ENCODE measurements around the gene RBM14.

The RBM14 gene

DNA sequence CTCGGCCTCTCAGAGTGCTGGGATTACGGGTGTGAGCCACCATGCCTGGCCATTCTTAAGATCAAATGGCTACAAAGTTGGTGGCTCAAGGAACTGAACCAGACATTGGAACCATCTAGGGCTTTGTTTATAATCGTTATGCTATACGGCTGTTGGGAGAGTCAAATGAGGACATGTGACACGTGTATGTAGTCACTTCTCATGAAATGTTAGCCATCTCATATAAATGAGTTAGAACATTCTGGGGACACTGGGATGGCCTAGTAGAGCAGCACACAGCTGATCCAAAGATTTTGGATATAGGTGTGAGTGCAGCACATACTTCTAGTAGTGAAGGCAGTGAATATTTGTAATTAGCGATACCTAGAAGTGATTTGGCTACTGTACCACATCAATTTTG lies 15.5 kb downstream of the RBM14 start:
- Histone ChIP-seq H3K4me3 (ENCODE audit: low read length) (no peak overlapping the region), H3K4me2 (ENCODE audit: low read length) (no peak overlapping the region), H3K4me1 (ENCODE audit: control insufficient read depth, low read length) (peaks cover 5% of the 10 kb centered on the region; the same call in 1 of the 2 replicates), H4K20me1 (ENCODE audit: control insufficient read depth, insufficient read depth, low read depth, low read length) (peaks cover 12% of the 10 kb centered on the region), H3K27ac (ENCODE audit: low read depth, low read length) (no peak overlapping the region), H3K79me2 (ENCODE audit: control insufficient read depth, low read length) (peaks cover 100% of the 10 kb centered on the region), H3K27me3 (ENCODE audit: control insufficient read depth, low read length) (no peaks in the 10 kb centered on the region), H3K9me3 (ENCODE audit: control insufficient read depth, insufficient read depth, low read length) (no peaks in the 10 kb centered on the region), H3K36me3 (ENCODE audit: control insufficient read depth, low read length) (peaks cover 81% of the 10 kb centered on the region), H3F3A (ENCODE audit: control insufficient read depth, insufficient read depth) (peaks cover 66% of the 10 kb centered on the region), H3K9me2 (replicated peaks; ENCODE audit: control insufficient read depth, low read length) (no peaks in the 10 kb centered on the region)
- TF ChIP-seq, protein P1, sequence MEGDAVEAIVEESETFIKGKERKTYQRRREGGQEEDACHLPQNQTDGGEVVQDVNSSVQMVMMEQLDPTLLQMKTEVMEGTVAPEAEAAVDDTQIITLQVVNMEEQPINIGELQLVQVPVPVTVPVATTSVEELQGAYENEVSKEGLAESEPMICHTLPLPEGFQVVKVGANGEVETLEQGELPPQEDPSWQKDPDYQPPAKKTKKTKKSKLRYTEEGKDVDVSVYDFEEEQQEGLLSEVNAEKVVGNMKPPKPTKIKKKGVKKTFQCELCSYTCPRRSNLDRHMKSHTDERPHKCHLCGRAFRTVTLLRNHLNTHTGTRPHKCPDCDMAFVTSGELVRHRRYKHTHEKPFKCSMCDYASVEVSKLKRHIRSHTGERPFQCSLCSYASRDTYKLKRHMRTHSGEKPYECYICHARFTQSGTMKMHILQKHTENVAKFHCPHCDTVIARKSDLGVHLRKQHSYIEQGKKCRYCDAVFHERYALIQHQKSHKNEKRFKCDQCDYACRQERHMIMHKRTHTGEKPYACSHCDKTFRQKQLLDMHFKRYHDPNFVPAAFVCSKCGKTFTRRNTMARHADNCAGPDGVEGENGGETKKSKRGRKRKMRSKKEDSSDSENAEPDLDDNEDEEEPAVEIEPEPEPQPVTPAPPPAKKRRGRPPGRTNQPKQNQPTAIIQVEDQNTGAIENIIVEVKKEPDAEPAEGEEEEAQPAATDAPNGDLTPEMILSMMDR (IDR thresholded peaks at IDR 0.05; ENCODE audit: low read depth, low read length, poor library complexity, severe bottlenecking), result no peak

DNA sequence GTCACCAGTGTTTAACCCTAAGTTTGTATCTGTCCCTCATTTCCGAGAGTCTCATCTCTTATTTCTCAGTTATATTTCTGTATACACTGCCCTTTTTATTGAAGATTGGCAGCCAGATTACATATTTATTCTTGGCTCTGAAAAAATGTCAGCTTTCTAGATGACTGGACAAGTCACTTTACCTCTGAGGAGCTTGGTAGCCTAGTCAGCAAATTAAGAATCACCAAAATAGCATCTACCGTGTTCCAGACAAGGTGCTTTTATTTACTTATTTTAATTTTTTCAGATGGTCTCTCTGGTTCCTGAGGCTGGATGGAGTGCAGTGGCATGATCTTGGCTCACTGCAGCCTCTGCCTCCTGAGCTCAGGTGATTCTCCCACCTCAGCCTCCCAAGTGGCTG lies 16.5 kb downstream of the RBM14 start:
- Histone ChIP-seq H3K4me3 (ENCODE audit: low read length) (no peak overlapping the region), H3K36me3 (ENCODE audit: control insufficient read depth, low read length) (peaks cover 80% of the 10 kb centered on the region), H3K4me2 (ENCODE audit: low read length) (no peak overlapping the region), H3K9me3 (ENCODE audit: control insufficient read depth, insufficient read depth, low read length) (no peaks in the 10 kb centered on the region), H3K9me2 (replicated peaks; ENCODE audit: control insufficient read depth, low read length) (no peaks in the 10 kb centered on the region), H3F3A (ENCODE audit: control insufficient read depth, insufficient read depth) (peaks cover 76% of the 10 kb centered on the region), H4K20me1 (ENCODE audit: control insufficient read depth, insufficient read depth, low read depth, low read length) (peaks cover 5% of the 10 kb centered on the region; the same call in 1 of the 2 replicates), H3K27ac (ENCODE audit: low read depth, low read length) (no peak overlapping the region), H3K79me2 (ENCODE audit: control insufficient read depth, low read length) (peaks cover 100% of the 10 kb centered on the region), H3K27me3 (ENCODE audit: control insufficient read depth, low read length) (no peaks in the 10 kb centered on the region), H3K4me1 (ENCODE audit: control insufficient read depth, low read length) (peaks cover 14% of the 10 kb centered on the region)
- no peak for TF ChIP-seq EZH2phosphoT487 (IDR thresholded peaks at IDR 0.05; ENCODE audit: borderline replicate concordance, low read length)

DNA sequence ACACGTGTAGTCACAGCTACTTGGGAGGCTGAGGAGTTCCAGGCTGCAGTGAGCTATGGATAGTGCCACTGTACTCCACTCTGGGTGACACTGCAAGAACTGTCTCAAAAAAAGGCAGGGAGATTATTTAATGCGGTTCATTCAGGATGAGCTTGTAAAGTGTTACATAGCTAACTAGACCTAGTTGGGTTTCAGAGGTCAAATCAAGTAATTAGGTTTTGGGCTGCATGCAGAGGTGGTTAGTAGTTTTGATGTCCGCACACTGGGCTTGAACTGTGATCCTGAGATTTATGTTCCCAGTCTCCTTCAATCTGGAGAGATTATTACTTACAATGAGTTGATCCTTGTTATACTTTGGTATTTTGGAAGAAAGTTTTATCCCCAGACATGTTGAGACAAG lies 20.0 kb downstream of the RBM14 start:
- Histone ChIP-seq H3K36me3 (ENCODE audit: control insufficient read depth, low read length) (peaks cover 78% of the 10 kb centered on the region), H3K4me3 (ENCODE audit: low read length) (no peak overlapping the region), H3F3A (ENCODE audit: control insufficient read depth, insufficient read depth) (peaks cover 55% of the 10 kb centered on the region), H3K4me2 (ENCODE audit: low read length) (no peak overlapping the region), H3K9me3 (ENCODE audit: control insufficient read depth, insufficient read depth, low read length) (no peaks in the 10 kb centered on the region), H3K4me1 (ENCODE audit: control insufficient read depth, low read length) (peaks cover 39% of the 10 kb centered on the region), H3K9me2 (replicated peaks; ENCODE audit: control insufficient read depth, low read length) (no peaks in the 10 kb centered on the region), H3K79me2 (ENCODE audit: control insufficient read depth, low read length) (peaks cover 97% of the 10 kb centered on the region), H3K27ac (ENCODE audit: low read depth, low read length) (peak overlapping the region; percentile 15; the same call in 1 of the 2 replicates), H3K27me3 (ENCODE audit: control insufficient read depth, low read length) (no peaks in the 10 kb centered on the region), H4K20me1 (ENCODE audit: control insufficient read depth, insufficient read depth, low read depth, low read length) (peaks cover 34% of the 10 kb centered on the region)
- TF ChIP-seq, protein P1 (IDR thresholded peaks at IDR 0.05; ENCODE audit: low read depth, low read length, poor library complexity, severe bottlenecking), result no peak
- TF ChIP-seq EZH2phosphoT487 (IDR thresholded peaks at IDR 0.05; ENCODE audit: borderline replicate concordance, low read length), result no peak

DNA sequence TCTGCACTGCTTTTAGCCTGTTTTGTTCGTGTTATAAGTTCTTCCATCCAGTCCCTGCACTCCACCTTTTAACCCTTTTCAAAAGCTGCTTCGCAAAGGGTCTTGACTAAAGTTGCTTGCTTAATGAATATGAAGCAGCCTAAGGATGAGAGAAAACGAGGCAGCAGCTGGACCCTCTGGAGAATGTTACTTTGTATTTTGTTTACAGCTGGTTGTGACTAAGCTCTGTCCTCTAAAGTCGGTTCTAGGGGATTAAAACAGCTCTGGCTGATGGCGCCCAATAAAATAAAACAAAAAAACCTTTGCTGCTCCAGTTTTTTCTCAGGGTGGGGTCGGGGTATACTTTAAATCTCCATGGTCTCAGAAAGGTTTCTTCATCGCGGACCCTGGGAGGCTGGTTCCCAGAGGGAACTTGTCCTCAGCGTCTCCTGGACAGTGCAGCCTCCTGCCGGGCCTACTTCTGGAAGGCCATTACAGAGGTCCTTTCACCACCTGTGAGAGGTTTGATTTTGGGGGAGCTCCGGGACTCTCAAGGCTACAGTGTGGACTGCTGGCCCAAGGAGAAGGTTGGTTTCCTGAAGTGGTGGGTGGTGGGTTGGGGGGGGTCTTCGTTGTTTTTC lies 21.2 kb downstream of the RBM14 start:
- H3K27me3 ChIP-seq (ENCODE audit: control insufficient read depth, low read length), result no peaks in the 10 kb centered on the region
- H3K4me3 ChIP-seq (ENCODE audit: low read length), result peak overlapping the region; percentile 98
- no peak for TF ChIP-seq EZH2phosphoT487 (IDR thresholded peaks at IDR 0.05; ENCODE audit: borderline replicate concordance, low read length)
- TF ChIP-seq, protein P1 (IDR thresholded peaks at IDR 0.05; ENCODE audit: low read depth, low read length, poor library complexity, severe bottlenecking), result no peak
- peaks cover 53% of the 10 kb centered on the region for H3F3A ChIP-seq (ENCODE audit: control insufficient read depth, insufficient read depth)
- H4K20me1 ChIP-seq (ENCODE audit: control insufficient read depth, insufficient read depth, low read depth, low read length), result peaks cover 40% of the 10 kb centered on the region
- H3K9me2 ChIP-seq (replicated peaks; ENCODE audit: control insufficient read depth, low read length), result no peaks in the 10 kb centered on the region
- H3K36me3 ChIP-seq (ENCODE audit: control insufficient read depth, low read length), result peaks cover 78% of the 10 kb centered on the region
- peaks cover 97% of the 10 kb centered on the region for H3K79me2 ChIP-seq (ENCODE audit: control insufficient read depth, low read length)
- H3K9me3 ChIP-seq (ENCODE audit: control insufficient read depth, insufficient read depth, low read length), result no peaks in the 10 kb centered on the region
- peak overlapping the region; percentile 78 for H3K4me2 ChIP-seq (ENCODE audit: low read length)
- H3K27ac ChIP-seq (ENCODE audit: low read depth, low read length), result peak overlapping the region; percentile 55
- H3K4me1 ChIP-seq (ENCODE audit: control insufficient read depth, low read length), result peaks cover 51% of the 10 kb centered on the region

Measured in DOHH2 (cell line).